Stimulated activated memory B cell treated with anti-CD40 and anti-IgM and Interleukin-4, amounts not matched to agents 10 μg/mL and 1 μg/mL and 100 μg/mL, for 72 hours (primary cell): ENCODE data around the gene METTL27.
"Not testable (repeated sequence)": the region's sequence is repeated elsewhere in the genome, so short reads cannot be mapped to it uniquely, and the experiment has no call there.

Source experiments
- ATAC-seq: fragments of 150-1000 bp; cut with Tn5 transposase; 2 replicates; pipeline ENCODE4 v1.10.0; 2021
- H3K27ac Mint-ChIP-seq: one replicate; pipeline ENCODE4 v1.8.0; 2022; ENCODE audit warnings: mild to moderate bottlenecking, mixed read lengths
- H3K27me3 Mint-ChIP-seq: one replicate; pipeline ENCODE4 v1.8.0; 2022; ENCODE audit warnings: mixed read lengths
- H3K36me3 Mint-ChIP-seq: one replicate; pipeline ENCODE4 v1.8.0; 2022; ENCODE audit warnings: mixed read lengths
- H3K4me1 Mint-ChIP-seq: one replicate; pipeline ENCODE4 v1.8.0; 2022; ENCODE audit warnings: mixed read lengths
- H3K4me3 Mint-ChIP-seq: one replicate; pipeline ENCODE4 v1.8.0; 2022; ENCODE audit warnings: mild to moderate bottlenecking, moderate library complexity, mixed read lengths
- H3K9me3 Mint-ChIP-seq: one replicate; pipeline ENCODE4 v1.8.0; 2022; ENCODE audit warnings: mixed read lengths

The METTL27 gene

GRCh38 chr7:73822319-73823173, 19.8 kb downstream of the METTL27 start:
- no peak for ATAC-seq
- Mint-ChIP-seq H3K27me3 (peaks cover 39% of the 10 kb centered on the region), H3K4me1 (peaks cover 16% of the 10 kb centered on the region), H3K9me3 (no peaks in the 10 kb centered on the region), H3K27ac (no peak overlapping the region), H3K36me3 (no peaks in the 10 kb centered on the region), H3K4me3 (no peak overlapping the region)

DNA sequence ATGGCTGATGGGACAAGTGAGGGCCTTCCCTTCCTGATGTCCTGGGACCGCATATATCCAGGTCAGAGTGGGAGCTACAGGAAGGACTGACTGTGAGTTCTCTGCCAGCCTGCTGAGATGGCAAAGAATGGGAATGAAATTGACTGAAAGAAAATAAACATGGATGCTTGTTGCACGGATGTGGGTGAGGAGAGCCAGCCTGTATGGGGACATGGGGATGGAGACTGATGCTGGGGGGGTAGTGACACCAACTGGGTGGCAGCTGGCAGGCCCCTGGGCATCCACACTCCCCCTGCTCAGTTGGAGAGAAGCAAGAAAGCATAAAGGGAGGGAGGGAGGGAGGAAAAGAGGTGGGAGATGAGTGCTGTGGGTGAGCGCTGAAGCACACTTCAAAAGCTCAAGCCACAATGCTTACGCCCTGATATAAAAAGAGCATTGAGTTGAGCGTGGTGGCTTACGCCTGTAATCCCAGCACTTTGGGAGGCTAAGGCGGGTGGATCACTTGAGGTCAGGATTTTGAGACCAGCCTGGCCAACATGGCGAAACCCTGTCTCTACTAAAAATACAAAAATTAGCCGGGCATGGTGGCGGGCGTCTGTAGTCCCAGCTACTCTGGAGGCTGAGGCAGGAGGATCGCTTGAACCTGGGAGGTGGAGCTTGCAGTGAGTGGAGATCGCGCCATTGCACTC, 20.6 kb downstream of the METTL27 start:
- not testable (repeated sequence) for H3K9me3 Mint-ChIP-seq, H3K4me1 Mint-ChIP-seq, ATAC-seq, H3K36me3 Mint-ChIP-seq, H3K27ac Mint-ChIP-seq, H3K4me3 Mint-ChIP-seq
- H3K27me3 Mint-ChIP-seq: peaks cover 47% of the 10 kb centered on the region

GRCh38 chr7:73820013-73820412, 22.3 kb downstream of the METTL27 start:
- Mint-ChIP-seq H3K4me3 (no peak overlapping the region), H3K36me3 (no peaks in the 10 kb centered on the region), H3K9me3 (no peaks in the 10 kb centered on the region), H3K4me1 (no peaks in the 10 kb centered on the region), H3K27me3 (peaks cover 56% of the 10 kb centered on the region), H3K27ac (no peak overlapping the region)
- no peak for ATAC-seq

DNA sequence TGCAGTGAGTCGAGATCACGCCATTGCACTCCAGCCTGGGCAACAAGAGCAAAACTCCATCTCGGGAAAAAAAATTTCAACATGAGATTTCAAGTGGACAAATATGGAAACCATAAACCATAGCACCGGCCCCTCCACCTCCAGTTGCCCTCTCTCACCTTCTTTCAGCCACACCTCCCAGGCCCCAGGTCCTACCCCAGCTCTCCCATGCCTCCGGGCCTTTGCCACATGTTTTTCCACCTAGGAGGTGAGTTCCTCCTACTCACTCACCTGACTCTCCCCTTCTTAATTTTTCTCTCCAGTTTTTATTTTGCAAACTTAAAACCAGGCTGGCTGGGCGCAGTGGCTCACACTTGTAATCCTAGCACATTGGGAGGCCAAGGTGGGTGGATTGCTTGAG, 25.2 kb downstream of the METTL27 start:
- Mint-ChIP-seq H3K4me3 (no peak overlapping the region), H3K36me3 (no peaks in the 10 kb centered on the region), H3K4me1 (no peaks in the 10 kb centered on the region), H3K27me3 (peaks cover 59% of the 10 kb centered on the region), H3K27ac (no peak overlapping the region), H3K9me3 (no peaks in the 10 kb centered on the region)
- ATAC-seq: no peak

GRCh38 chr7:73815436-73815835, 26.9 kb downstream of the METTL27 start:
- H3K27ac Mint-ChIP-seq: no peak overlapping the region
- no peak for ATAC-seq
- peaks cover 62% of the 10 kb centered on the region for H3K27me3 Mint-ChIP-seq
- H3K9me3 Mint-ChIP-seq: no peaks in the 10 kb centered on the region
- H3K4me1 Mint-ChIP-seq: no peaks in the 10 kb centered on the region
- no peak overlapping the region for H3K4me3 Mint-ChIP-seq
- no peaks in the 10 kb centered on the region for H3K36me3 Mint-ChIP-seq

DNA sequence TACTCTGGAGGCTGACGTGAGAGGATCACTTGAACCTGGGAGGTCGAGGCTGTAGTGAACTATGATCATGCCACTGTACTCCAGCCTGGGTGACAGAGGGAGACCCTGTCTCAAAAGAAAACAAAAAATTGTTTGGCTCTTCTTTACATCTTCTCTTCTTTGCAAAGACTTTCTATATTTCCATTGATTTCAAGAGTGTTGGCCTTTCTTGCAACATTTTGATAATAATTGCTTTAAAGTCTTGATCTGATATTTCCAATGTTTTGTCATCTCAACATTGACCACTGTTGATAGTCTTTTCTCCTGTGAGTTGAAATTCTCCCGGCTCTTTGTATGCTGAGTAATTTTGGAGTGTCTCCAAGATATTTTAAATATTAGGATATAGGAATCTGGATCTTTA, 29.3 kb downstream of the METTL27 start:
- ATAC-seq: no peak
- Mint-ChIP-seq H3K27me3 (peaks cover 61% of the 10 kb centered on the region), H3K9me3 (no peaks in the 10 kb centered on the region), H3K36me3 (no peaks in the 10 kb centered on the region), H3K27ac (no peak overlapping the region), H3K4me1 (no peaks in the 10 kb centered on the region), H3K4me3 (no peak overlapping the region)

DNA sequence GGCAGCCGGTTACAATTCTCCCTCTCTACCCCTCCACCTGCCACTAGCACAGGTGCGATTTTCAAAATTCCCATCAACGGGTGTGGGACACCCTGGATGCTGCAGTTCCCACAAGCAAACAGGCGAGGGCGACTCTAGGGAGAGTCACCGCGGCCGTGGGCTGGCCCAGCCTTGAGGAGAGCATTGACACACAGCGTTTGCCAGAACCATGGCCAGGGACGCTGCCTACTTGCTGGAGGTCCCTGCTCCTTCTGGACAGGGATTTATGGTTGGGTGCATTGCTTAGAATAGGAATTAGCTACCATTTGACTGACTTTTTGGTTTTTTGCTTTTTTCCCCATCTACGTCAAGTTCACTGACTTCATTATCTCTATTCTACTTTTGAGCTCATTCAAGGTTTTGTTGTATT, 30.6 kb downstream of the METTL27 start:
- Mint-ChIP-seq H3K4me1 (no peaks in the 10 kb centered on the region), H3K27ac (no peak overlapping the region), H3K36me3 (no peaks in the 10 kb centered on the region), H3K9me3 (no peaks in the 10 kb centered on the region), H3K4me3 (no peak overlapping the region), H3K27me3 (peaks cover 50% of the 10 kb centered on the region)
- ATAC-seq: no peak

DNA sequence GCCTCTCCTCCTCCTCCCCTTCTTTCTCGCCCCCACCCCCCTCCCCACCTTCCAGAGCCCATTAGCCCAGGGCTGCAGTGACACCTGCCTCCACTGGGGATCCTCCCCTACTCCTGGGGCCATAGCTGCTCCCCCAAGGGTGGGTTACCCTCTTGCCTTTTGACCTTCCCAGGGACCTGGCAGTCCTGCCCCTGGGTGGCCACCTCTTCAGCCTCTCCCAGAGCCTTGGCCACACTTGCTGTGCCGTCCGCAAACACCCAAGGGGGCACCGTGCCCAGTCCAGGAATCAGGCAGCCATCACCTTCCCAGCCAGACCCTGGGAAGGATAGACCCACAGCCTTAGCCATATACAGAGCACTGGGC, 31.3 kb downstream of the METTL27 start:
- H3K36me3 Mint-ChIP-seq: no peaks in the 10 kb centered on the region
- H3K4me1 Mint-ChIP-seq: no peaks in the 10 kb centered on the region
- H3K27me3 Mint-ChIP-seq: peaks cover 48% of the 10 kb centered on the region
- H3K27ac Mint-ChIP-seq: no peak overlapping the region
- H3K4me3 Mint-ChIP-seq: no peak overlapping the region
- no peak for ATAC-seq
- no peaks in the 10 kb centered on the region for H3K9me3 Mint-ChIP-seq

- Mint-ChIP-seq H3K9me3 (no peaks in the 10 kb centered on the region), H3K27me3 (peaks cover 41% of the 10 kb centered on the region), H3K4me1 (no peaks in the 10 kb centered on the region), H3K27ac (no peak overlapping the region), H3K36me3 (no peaks in the 10 kb centered on the region), H3K4me3 (no peak overlapping the region)
- no peak for ATAC-seq
Measured at GRCh38 chr7:73809467-73809951, 32.8 kb downstream of the METTL27 start.

DNA sequence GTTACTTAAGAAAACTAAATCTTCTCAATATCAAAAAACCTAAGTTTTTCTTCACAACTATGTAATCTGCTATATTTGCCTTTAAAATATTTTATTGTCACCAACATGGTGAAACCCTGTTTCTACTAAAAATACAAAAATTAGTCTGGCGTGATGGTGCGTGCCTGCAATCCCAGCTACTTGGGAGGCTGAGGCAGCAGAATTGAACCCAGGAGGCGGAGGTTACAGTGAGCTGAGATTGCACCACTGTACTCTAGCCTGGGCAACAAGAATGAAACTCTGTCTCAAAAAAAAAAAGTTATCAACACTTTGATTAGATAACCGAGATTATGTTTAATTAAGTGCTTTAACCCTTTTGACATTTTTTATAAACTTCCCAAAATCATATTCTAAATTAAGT, 39.9 kb downstream of the METTL27 start:
- Mint-ChIP-seq H3K9me3 (no peaks in the 10 kb centered on the region), H3K27ac (no peak overlapping the region), H3K27me3 (peaks cover 28% of the 10 kb centered on the region), H3K36me3 (no peaks in the 10 kb centered on the region), H3K4me1 (no peaks in the 10 kb centered on the region), H3K4me3 (no peak overlapping the region)
- ATAC-seq: no peak

DNA sequence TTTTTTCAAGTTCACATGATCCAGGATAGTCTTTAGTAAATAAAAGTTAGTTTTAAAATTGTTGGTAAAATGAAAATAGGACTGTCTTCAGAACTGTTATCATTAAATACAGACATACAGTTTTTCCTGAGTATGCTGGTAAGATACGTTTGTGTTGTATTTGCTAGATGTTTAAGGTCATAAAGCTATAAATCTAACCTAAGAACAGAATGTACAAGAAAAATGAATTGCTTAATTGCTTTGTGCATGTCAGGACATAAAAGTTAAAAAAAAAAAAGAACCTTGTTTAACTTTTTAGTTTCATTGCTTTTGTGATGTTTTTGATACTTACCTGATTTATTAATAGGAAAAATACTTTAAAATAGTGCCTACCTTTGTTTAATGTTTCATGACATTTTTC, 40.7 kb downstream of the METTL27 start:
- peaks cover 28% of the 10 kb centered on the region for H3K27me3 Mint-ChIP-seq
- ATAC-seq: no peak
- H3K9me3 Mint-ChIP-seq: no peaks in the 10 kb centered on the region
- no peaks in the 10 kb centered on the region for H3K36me3 Mint-ChIP-seq
- no peaks in the 10 kb centered on the region for H3K4me1 Mint-ChIP-seq
- no peak overlapping the region for H3K27ac Mint-ChIP-seq
- no peak overlapping the region for H3K4me3 Mint-ChIP-seq

DNA sequence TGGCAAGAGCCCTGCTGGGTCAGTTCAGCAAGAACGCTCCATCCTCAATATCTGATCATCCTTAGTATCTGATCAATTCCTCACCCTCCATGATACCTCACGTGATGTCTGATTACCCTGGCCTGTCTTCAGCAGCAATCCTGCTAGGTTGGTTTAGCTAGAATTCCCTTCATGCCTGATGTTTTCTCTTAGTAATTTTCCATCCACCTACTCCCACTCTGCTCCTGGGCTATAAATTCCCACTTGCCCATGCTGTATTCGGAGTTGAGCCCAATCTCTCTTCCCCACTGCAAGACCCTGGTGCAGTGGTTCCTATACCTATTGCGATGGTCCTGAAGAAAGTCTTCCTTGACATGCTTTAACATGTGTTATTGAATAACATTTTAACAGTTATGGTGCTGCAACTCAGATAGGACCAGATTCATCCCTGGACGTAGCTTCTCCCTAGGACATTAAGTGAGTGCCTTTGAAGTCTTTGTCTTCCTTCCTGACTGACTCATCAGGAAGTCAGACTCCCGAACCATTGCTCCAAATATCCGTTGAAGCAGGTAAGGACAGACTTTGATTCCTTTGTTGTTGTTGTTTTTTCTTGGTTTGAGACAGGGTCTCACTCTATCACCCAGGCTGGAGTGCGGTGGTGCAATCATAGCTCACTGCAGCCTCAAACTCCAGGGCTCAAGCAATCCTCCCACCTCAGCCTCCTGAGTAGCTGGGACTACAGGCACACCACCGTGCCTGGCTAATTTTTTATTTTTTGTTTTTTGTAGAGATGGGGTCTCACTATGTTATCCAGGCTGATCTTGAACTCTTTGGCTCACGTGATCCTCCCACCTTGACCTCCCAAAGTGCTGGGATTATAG, 42.8 kb downstream of the METTL27 start:
- Mint-ChIP-seq H3K27me3 (peaks cover 31% of the 10 kb centered on the region), H3K36me3 (no peaks in the 10 kb centered on the region), H3K9me3 (no peaks in the 10 kb centered on the region), H3K27ac (no peak overlapping the region), H3K4me1 (no peaks in the 10 kb centered on the region), H3K4me3 (no peak overlapping the region)
- no peak for ATAC-seq

GRCh38 chr7:73797176-73797575, 45.1 kb downstream of the METTL27 start:
- not testable (repeated sequence) for H3K9me3 Mint-ChIP-seq, H3K4me3 Mint-ChIP-seq, H3K36me3 Mint-ChIP-seq, H3K4me1 Mint-ChIP-seq, ATAC-seq, H3K27ac Mint-ChIP-seq
- peaks cover 29% of the 10 kb centered on the region for H3K27me3 Mint-ChIP-seq

- not testable (repeated sequence) for H3K27ac Mint-ChIP-seq, H3K4me3 Mint-ChIP-seq, H3K9me3 Mint-ChIP-seq, ATAC-seq, H3K4me1 Mint-ChIP-seq, H3K36me3 Mint-ChIP-seq
- peaks cover 34% of the 10 kb centered on the region for H3K27me3 Mint-ChIP-seq
Measured at GRCh38 chr7:73796656-73797055, 45.7 kb downstream of the METTL27 start.

- not testable (repeated sequence) for H3K27ac Mint-ChIP-seq, H3K4me1 Mint-ChIP-seq, H3K36me3 Mint-ChIP-seq, H3K9me3 Mint-ChIP-seq, H3K4me3 Mint-ChIP-seq, ATAC-seq
- peaks cover 28% of the 10 kb centered on the region for H3K27me3 Mint-ChIP-seq
Measured at GRCh38 chr7:73795188-73795587, 47.1 kb downstream of the METTL27 start.
